Panc1 (cell line): ENCODE results near the gene ADAMTS13. TPM values are rescaled to one million over a fixed set of nuclear protein-coding genes. Genes with fewer than 3 reads are reported as not detected.
A peak's percentile ranks its signal among the peaks of the same experiment; 100 is the strongest.

ENCODE experiments used
- ATAC-seq: fragments of 200-7000 bp; cut with Tn5 transposase; 2 replicates; pipeline ENCODE4 v1.9.1; 2020; ENCODE audit warnings: mild to moderate bottlenecking, moderate library complexity
- BruUV-seq: library from RNA; stranded (reverse); fragments of 400-500 nt; replicated peaks from 2 replicates; lab custom pipeline; 2021; lab: Mats Ljungman, UMichigan
- CTCF ChIA-PET: fragments of 300-600 bp; sonication (Branson Sonifier 250); formaldehyde crosslinking; loops from one replicate; lab custom pipeline; 2022; ENCODE audit warnings: antibody characterized with exemption; lab: Charles Lee
- POLR2A ChIA-PET: fragments of 300-600 bp; sonication (Branson Sonifier 250); formaldehyde crosslinking; loops from one replicate; lab custom pipeline; 2022; ENCODE audit warnings: antibody characterized with exemption; lab: Charles Lee
- DNase-seq: peaks from one replicate; pipeline ENCODE4 v3.0.0-alpha.2; 2010; ENCODE audit warnings: low read depth, low spot score
- H3K27ac ChIP-seq: 2 replicates; pipeline ENCODE4 v1.5.1; 2011; ENCODE audit warnings: mild to moderate bottlenecking, low read length, inconsistent platforms
- H3K27me3 ChIP-seq: fragments of 200-500 bp; sonication (Bioruptor generic); 2 replicates; pipeline ENCODE4 v1.6.0; 2014; ENCODE audit warnings: low read length, inconsistent platforms; ENCODE audit not compliant: control insufficient read depth, insufficient read depth
- H3K36me3 ChIP-seq: fragments of 200-500 bp; sonication (Bioruptor generic); 2 replicates; pipeline ENCODE4 v1.5.1; 2014; ENCODE audit warnings: inconsistent platforms, mild to moderate bottlenecking, low read length, moderate library complexity; ENCODE audit not compliant: control insufficient read depth, insufficient read depth
- H3K4me1 ChIP-seq: 2 replicates; pipeline ENCODE4 v1.5.1; 2011; ENCODE audit warnings: inconsistent platforms, mild to moderate bottlenecking, low read length, moderate library complexity; ENCODE audit not compliant: control insufficient read depth, insufficient read depth
- H3K4me3 ChIP-seq, 2 experiments: 2 replicates each; pipeline ENCODE4 v1.5.1; 2011 to 2012; ENCODE audit warnings: low read depth in 2 of 2, low read length in 2 of 2, mild to moderate bottlenecking in 2 of 2, inconsistent platforms in 1 of 2, moderate library complexity in 1 of 2
- H3K9me3 ChIP-seq: fragments of 200-500 bp; sonication (Bioruptor generic); 2 replicates; pipeline ENCODE4 v1.5.1; 2014; ENCODE audit warnings: low read depth, mild to moderate bottlenecking, inconsistent platforms, low read length, moderate library complexity; ENCODE audit not compliant: control insufficient read depth, insufficient read depth
- CTCF ChIP-seq: fragments of 450-650 bp; IDR thresholded peaks from 2 replicates; pipeline ENCODE4 v1.5.1; 2017; ENCODE audit warnings: mild to moderate bottlenecking
- POLR2AphosphoS5 ChIP-seq: IDR thresholded peaks from 2 replicates; pipeline ENCODE4 v1.6.1; 2012; ENCODE audit warnings: mild to moderate bottlenecking, low read depth, low read length, moderate library complexity
- REST ChIP-seq, 2 experiments: IDR thresholded peaks; 2 replicates each; pipeline ENCODE4 v1.6.1; 2011 to 2012; ENCODE audit warnings: low read depth in 2 of 2, control low read depth in 1 of 2, low read length in 1 of 2, mild to moderate bottlenecking in 1 of 2, moderate library complexity in 1 of 2; ENCODE audit not compliant: insufficient read depth in 1 of 2
- SIN3A ChIP-seq: IDR thresholded peaks from 2 replicates; pipeline ENCODE4 v1.6.1; 2012; ENCODE audit warnings: low read depth, mild to moderate bottlenecking, low read length, moderate library complexity, borderline replicate concordance; ENCODE audit not compliant: insufficient read depth
- TCF7L2 ChIP-seq: IDR thresholded peaks from 2 replicates; pipeline ENCODE4 v1.6.1; 2011; ENCODE audit warnings: mild to moderate bottlenecking, low read depth, low read length, inconsistent platforms
- in situ Hi-C: cut with HindIII; loops from 2 replicates; pipeline ENCODE4 v1.10.0; 2016; ENCODE audit warnings: low sequenced_read_pairs, low pct_unique_long_range_greater_than_20kb
- intact Hi-C: fragments of 100-400 bp; cut with micrococcal nuclease; formaldehyde crosslinking; loops from one replicate; pipeline ENCODE4 v1.10.0; 2022; ENCODE audit not compliant: unreplicated experiment
- total RNA-seq: library from RNA; stranded (reverse); gene quantifications from one replicate; pipeline ENCODE4 v1.2.1, GENCODE V29; 2021; ENCODE audit not compliant: unreplicated experiment

Gene ADAMTS13
- total RNA-seq, 1 experiment from 2014 or later: 3.4 TPM

DNA sequence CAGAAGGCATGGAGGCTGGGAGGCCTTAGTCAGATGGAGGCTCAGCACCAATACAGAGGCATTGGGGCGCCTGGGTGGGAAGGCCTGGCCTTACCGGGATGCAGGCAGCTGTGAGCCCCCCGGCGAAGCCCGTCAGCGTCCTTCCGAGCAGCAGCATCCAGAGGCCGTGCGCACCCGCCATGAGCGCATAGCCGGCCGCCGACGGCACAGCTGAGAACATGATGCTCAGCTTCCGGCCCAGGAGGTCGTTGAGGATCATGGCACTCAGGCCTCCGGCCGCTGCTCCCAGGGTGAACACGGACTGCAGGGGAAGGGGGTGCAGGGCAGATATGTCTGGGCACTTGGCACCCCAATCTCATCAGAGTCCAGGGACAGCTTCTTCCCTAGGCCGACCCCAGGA is 54.8 kb downstream of the ADAMTS13 start:
- H3K9me3 ChIP-seq: no peaks in the 10 kb centered on the region
- ChIA-PET CTCF (no interaction called here), POLR2A (no interaction called here)
- intact Hi-C loops: no loop called here
- in situ Hi-C loops: no loop called here
- TF ChIP-seq CTCF: no peak
- no peak for TF ChIP-seq TCF7L2
- TF ChIP-seq POLR2AphosphoS5: no peak
- no peak for TF ChIP-seq REST (IDR thresholded peaks at IDR 0.05; ENCODE audit: insufficient read depth in 1 of 2, low read depth in 2 of 2, low read length in 1 of 2)
- no peak for TF ChIP-seq SIN3A
- H3K4me3 ChIP-seq: no peak overlapping the region
- H3K27ac ChIP-seq: no peak overlapping the region
- no peaks in the 10 kb centered on the region for H3K27me3 ChIP-seq
- peaks cover 5% of the 10 kb centered on the region for H3K4me1 ChIP-seq
- no TSS peak for BruUV-seq
- no peaks in the 10 kb centered on the region; the same call in 1 of the 2 replicates for H3K36me3 ChIP-seq
- no peak for ATAC-seq
- no peak for DNase-seq

GRCh38 chr9:133477461-133477860 is 55.3 kb downstream of the ADAMTS13 start:
- in situ Hi-C loops: no loop called here
- POLR2A ChIA-PET: no interaction called here
- Histone ChIP-seq H3K27ac (peak overlapping the region; percentile 85; the same call in 1 of the 2 replicates), H3K27me3 (no peaks in the 10 kb centered on the region), H3K4me1 (peaks cover 5% of the 10 kb centered on the region), H3K4me3 (peak overlapping the region; percentile 61 to 68; a peak in 3 of 4 replicates), H3K9me3 (no peaks in the 10 kb centered on the region), H3K36me3 (no peaks in the 10 kb centered on the region; the same call in 1 of the 2 replicates)
- intact Hi-C loops: no loop called here
- ATAC-seq (no peak), DNase-seq (no peak)
- CTCF ChIA-PET: no interaction called here
- BruUV-seq: TSS peak; percentile 74
- no peak for TF ChIP-seq TCF7L2
- TF ChIP-seq POLR2AphosphoS5: no peak
- no peak for TF ChIP-seq SIN3A
- TF ChIP-seq REST (IDR thresholded peaks at IDR 0.05; ENCODE audit: insufficient read depth in 1 of 2, low read depth in 2 of 2, low read length in 1 of 2): no peak
- no peak for TF ChIP-seq CTCF
